ENCODE results near the gene TMEM236. TPM values are rescaled to one million over a fixed set of nuclear protein-coding genes. Genes with fewer than 3 reads are reported as not detected.

TMEM236 gene
- total RNA-seq, 1 experiment from 2014 or later, result 0.07 TPM

GRCh38 chr10:17747883-17748550 is 4.0 kb upstream of the TMEM236 start:
- CTCF ChIA-PET, result no interaction called here
- no TSS peak for BruUV-seq (replicated peaks)
- H3K9ac ChIP-seq (ENCODE audit: low read length), result no peak overlapping the region
- POLR2A ChIA-PET, result no interaction called here
- H3K27me3 ChIP-seq (ENCODE audit: insufficient read depth, low read length), result no peaks in the 10 kb centered on the region
- DNase-seq (ENCODE audit: low read depth, low spot score), result no peak
- H3K4me1 ChIP-seq (ENCODE audit: control insufficient read depth in 1 of 2, insufficient read depth in 2 of 2, low read length in 2 of 2), result peaks cover 0 to 5% of the 10 kb centered on the region in 2 experiments; a peak in 2 of 4 replicates
- no peaks in the 10 kb centered on the region for H3K79me2 ChIP-seq (ENCODE audit: insufficient read depth, low read length)
- H3K9me3 ChIP-seq (ENCODE audit: control insufficient read depth in 1 of 2, insufficient read depth in 1 of 2, low read depth in 1 of 2, low read length in 2 of 2), result no peaks in the 10 kb centered on the region
- RAD21 ChIA-PET (ENCODE audit: low non-redundant PET in 1 of 2, low total read pairs in 2 of 2, uncharacterized antibody in 2 of 2, unreplicated experiment in 2 of 2), result no interaction called here
- H3K4me3 ChIP-seq (replicated peaks in 1 of 2; ENCODE audit: low read depth in 1 of 2, low read length in 2 of 2), result no peak overlapping the region
- H3K9me2 ChIP-seq (ENCODE audit: insufficient read depth), result no peaks in the 10 kb centered on the region
- intact Hi-C loops (cut with micrococcal nuclease), result loop anchor here (10.0 kb wide), 1 partner anchor 903 kb away; no protein-coding TSS in a partner anchor
- H3K4me2 ChIP-seq (ENCODE audit: low read length), result no peak overlapping the region
- no peak overlapping the region for H3K27ac ChIP-seq (ENCODE audit: low read depth, low read length)
- no peak for TF ChIP-seq EZH2 (IDR thresholded peaks at IDR 0.05)
- no peaks in the 10 kb centered on the region for H3K36me3 ChIP-seq (ENCODE audit: control insufficient read depth in 1 of 2, insufficient read depth in 2 of 2, low read length in 2 of 2)
- no peak for ATAC-seq
- H2AFZ ChIP-seq (ENCODE audit: low read depth, low read length, poor library complexity, severe bottlenecking), result no peak overlapping the region
- H4K20me1 ChIP-seq (ENCODE audit: insufficient read depth), result no peaks in the 10 kb centered on the region

GRCh38 chr10:17749890-17750289 is 2.1 kb upstream of the TMEM236 start:
- Histone ChIP-seq H3K36me3 (ENCODE audit: control insufficient read depth in 1 of 2, insufficient read depth in 2 of 2, low read length in 2 of 2) (no peaks in the 10 kb centered on the region), H3K27me3 (ENCODE audit: insufficient read depth, low read length) (no peaks in the 10 kb centered on the region), H3K4me3 (replicated peaks in 1 of 2; ENCODE audit: low read depth in 1 of 2, low read length in 2 of 2) (no peak overlapping the region), H3K9ac (ENCODE audit: low read length) (no peak overlapping the region), H3K9me3 (ENCODE audit: control insufficient read depth in 1 of 2, insufficient read depth in 1 of 2, low read depth in 1 of 2, low read length in 2 of 2) (no peaks in the 10 kb centered on the region), H3K27ac (ENCODE audit: low read depth, low read length) (no peak overlapping the region), H3K4me1 (ENCODE audit: control insufficient read depth in 1 of 2, insufficient read depth in 2 of 2, low read length in 2 of 2) (no peaks in the 10 kb centered on the region), H3K4me2 (ENCODE audit: low read length) (no peak overlapping the region), H2AFZ (ENCODE audit: low read depth, low read length, poor library complexity, severe bottlenecking) (no peak overlapping the region), H4K20me1 (ENCODE audit: insufficient read depth) (no peaks in the 10 kb centered on the region), H3K9me2 (ENCODE audit: insufficient read depth) (no peaks in the 10 kb centered on the region), H3K79me2 (ENCODE audit: insufficient read depth, low read length) (no peaks in the 10 kb centered on the region)
- RAD21 ChIA-PET (ENCODE audit: low non-redundant PET in 1 of 2, low total read pairs in 2 of 2, uncharacterized antibody in 2 of 2, unreplicated experiment in 2 of 2), result no interaction called here
- DNase-seq (ENCODE audit: low read depth, low spot score), result no peak
- ATAC-seq, result no peak
- CTCF ChIA-PET, result no interaction called here
- no TSS peak for BruUV-seq (replicated peaks)
- POLR2A ChIA-PET, result no interaction called here
- intact Hi-C loops (cut with micrococcal nuclease), result loop anchor here (10.0 kb wide), 1 partner anchor 905 kb away; no protein-coding TSS in a partner anchor
- TF ChIP-seq ZNF274 (IDR thresholded peaks at IDR 0.05; ENCODE audit: low read depth, low read length), result no peak
- TF ChIP-seq, protein P1, sequence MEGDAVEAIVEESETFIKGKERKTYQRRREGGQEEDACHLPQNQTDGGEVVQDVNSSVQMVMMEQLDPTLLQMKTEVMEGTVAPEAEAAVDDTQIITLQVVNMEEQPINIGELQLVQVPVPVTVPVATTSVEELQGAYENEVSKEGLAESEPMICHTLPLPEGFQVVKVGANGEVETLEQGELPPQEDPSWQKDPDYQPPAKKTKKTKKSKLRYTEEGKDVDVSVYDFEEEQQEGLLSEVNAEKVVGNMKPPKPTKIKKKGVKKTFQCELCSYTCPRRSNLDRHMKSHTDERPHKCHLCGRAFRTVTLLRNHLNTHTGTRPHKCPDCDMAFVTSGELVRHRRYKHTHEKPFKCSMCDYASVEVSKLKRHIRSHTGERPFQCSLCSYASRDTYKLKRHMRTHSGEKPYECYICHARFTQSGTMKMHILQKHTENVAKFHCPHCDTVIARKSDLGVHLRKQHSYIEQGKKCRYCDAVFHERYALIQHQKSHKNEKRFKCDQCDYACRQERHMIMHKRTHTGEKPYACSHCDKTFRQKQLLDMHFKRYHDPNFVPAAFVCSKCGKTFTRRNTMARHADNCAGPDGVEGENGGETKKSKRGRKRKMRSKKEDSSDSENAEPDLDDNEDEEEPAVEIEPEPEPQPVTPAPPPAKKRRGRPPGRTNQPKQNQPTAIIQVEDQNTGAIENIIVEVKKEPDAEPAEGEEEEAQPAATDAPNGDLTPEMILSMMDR (IDR thresholded peaks at IDR 0.05 in 2 of 3, conservative IDR thresholded peaks at IDR 0.05 in 1 of 3; ENCODE audit: borderline replicate concordance in 1 of 3, insufficient read depth in 1 of 3, low read depth in 2 of 3, low read length in 2 of 3), result no peak
- TF ChIP-seq, protein P2, sequence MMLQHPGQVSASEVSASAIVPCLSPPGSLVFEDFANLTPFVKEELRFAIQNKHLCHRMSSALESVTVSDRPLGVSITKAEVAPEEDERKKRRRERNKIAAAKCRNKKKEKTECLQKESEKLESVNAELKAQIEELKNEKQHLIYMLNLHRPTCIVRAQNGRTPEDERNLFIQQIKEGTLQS (IDR thresholded peaks at IDR 0.05), result no peak
- no peak for TF ChIP-seq MAX (IDR thresholded peaks at IDR 0.05)
- no peak for TF ChIP-seq POLR2AphosphoS5 (IDR thresholded peaks at IDR 0.05; ENCODE audit: low read depth, low read length)
- TF ChIP-seq RAD21 (IDR thresholded peaks at IDR 0.05; ENCODE audit: low read depth), result no peak
- TF ChIP-seq, protein P3, sequence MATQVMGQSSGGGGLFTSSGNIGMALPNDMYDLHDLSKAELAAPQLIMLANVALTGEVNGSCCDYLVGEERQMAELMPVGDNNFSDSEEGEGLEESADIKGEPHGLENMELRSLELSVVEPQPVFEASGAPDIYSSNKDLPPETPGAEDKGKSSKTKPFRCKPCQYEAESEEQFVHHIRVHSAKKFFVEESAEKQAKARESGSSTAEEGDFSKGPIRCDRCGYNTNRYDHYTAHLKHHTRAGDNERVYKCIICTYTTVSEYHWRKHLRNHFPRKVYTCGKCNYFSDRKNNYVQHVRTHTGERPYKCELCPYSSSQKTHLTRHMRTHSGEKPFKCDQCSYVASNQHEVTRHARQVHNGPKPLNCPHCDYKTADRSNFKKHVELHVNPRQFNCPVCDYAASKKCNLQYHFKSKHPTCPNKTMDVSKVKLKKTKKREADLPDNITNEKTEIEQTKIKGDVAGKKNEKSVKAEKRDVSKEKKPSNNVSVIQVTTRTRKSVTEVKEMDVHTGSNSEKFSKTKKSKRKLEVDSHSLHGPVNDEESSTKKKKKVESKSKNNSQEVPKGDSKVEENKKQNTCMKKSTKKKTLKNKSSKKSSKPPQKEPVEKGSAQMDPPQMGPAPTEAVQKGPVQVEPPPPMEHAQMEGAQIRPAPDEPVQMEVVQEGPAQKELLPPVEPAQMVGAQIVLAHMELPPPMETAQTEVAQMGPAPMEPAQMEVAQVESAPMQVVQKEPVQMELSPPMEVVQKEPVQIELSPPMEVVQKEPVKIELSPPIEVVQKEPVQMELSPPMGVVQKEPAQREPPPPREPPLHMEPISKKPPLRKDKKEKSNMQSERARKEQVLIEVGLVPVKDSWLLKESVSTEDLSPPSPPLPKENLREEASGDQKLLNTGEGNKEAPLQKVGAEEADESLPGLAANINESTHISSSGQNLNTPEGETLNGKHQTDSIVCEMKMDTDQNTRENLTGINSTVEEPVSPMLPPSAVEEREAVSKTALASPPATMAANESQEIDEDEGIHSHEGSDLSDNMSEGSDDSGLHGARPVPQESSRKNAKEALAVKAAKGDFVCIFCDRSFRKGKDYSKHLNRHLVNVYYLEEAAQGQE (IDR thresholded peaks at IDR 0.05; ENCODE audit: low read depth), result no peak
- TF ChIP-seq SIN3A (IDR thresholded peaks at IDR 0.05; ENCODE audit: low read depth), result no peak
- TF ChIP-seq, protein P4, sequence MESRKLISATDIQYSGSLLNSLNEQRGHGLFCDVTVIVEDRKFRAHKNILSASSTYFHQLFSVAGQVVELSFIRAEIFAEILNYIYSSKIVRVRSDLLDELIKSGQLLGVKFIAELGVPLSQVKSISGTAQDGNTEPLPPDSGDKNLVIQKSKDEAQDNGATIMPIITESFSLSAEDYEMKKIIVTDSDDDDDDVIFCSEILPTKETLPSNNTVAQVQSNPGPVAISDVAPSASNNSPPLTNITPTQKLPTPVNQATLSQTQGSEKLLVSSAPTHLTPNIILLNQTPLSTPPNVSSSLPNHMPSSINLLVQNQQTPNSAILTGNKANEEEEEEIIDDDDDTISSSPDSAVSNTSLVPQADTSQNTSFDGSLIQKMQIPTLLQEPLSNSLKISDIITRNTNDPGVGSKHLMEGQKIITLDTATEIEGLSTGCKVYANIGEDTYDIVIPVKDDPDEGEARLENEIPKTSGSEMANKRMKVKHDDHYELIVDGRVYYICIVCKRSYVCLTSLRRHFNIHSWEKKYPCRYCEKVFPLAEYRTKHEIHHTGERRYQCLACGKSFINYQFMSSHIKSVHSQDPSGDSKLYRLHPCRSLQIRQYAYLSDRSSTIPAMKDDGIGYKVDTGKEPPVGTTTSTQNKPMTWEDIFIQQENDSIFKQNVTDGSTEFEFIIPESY (IDR thresholded peaks at IDR 0.05; ENCODE audit: extremely low read depth, insufficient replicate concordance, low read length), result no peak
- TF ChIP-seq EZH2 (IDR thresholded peaks at IDR 0.05), result no peak
- TF ChIP-seq ZFX (IDR thresholded peaks at IDR 0.05), result no peak

Data from HCT116 (cell line).